ENCODE data around the gene PDCD1LG2.

PDCD1LG2 gene

DNA sequence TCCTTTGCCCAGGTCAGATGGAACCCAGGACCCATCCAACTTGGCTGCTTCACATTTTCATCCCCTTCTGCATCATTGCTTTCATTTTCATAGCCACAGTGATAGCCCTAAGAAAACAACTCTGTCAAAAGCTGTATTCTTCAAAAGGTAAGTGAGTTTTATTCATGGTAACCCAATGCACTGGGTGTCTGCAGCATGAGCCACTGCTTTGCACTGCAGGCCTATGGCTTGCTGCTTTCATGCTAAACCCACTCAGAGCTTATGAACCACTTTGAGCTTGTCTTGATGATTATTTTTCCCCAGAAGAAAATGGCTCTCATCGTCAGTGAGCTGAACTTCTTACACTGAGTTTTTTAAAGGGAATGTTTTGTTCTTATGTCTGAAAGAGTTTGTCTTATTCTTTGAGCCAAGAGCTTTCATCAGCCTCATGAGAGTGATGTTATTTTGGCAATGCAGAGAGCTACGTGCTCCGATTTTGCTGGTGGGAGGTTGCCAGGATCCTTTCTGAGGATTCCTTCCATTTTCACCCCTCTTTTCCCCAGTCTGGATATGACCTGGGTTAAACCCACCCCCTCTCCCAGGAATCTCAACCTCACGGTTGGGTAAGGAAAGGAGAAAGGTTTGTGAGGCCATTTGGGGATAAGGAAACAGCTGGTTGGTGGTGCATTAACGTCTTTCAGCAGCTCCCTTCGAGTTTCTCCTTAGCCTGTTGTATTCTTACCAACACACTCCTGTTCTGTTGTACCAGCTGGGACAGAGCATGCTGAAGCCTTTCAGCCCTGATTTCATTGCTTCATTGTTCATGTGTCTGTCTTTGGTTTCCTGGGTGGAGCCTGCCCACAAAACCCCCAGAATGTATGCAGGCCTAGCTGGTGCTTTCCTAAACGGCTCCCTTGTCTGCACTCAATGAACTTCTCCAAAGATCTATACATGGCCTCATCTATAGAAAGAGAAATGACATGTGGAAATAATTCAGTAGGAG lies 47.6 kb downstream of the PDCD1LG2 start:
- in situ Hi-C loops (cut with HindIII; ENCODE audit: low pct_ligation_motif_present, low pct_unique_long_range_greater_than_20kb, low sequenced_read_pairs): no loop called here

DNA sequence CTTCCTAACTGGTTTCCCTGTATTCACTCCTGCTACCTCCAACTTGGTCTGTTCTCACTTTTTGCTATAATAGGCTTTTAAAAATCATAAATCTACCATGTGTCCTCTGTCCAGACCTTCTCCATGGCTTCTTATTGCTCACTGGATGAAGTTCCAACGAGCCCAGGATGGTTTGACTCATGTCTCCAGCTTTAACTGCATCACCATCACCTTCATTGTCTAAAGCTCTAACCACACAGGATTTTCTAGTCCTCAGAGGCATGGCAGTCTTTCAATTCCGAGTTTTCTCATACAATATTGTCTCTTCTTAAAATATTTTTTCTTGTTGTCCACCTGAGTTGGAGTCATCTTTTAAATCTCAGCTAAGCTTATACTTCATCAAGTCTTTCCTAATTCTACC lies 49.3 kb downstream of the PDCD1LG2 start:
- in situ Hi-C loops (cut with HindIII; ENCODE audit: low pct_ligation_motif_present, low pct_unique_long_range_greater_than_20kb, low sequenced_read_pairs): no loop called here
- no peak for DNase-seq

More for the DNA sequence above, 47.6 kb downstream of the PDCD1LG2 start:
- DNase-seq: no peak

DNA sequence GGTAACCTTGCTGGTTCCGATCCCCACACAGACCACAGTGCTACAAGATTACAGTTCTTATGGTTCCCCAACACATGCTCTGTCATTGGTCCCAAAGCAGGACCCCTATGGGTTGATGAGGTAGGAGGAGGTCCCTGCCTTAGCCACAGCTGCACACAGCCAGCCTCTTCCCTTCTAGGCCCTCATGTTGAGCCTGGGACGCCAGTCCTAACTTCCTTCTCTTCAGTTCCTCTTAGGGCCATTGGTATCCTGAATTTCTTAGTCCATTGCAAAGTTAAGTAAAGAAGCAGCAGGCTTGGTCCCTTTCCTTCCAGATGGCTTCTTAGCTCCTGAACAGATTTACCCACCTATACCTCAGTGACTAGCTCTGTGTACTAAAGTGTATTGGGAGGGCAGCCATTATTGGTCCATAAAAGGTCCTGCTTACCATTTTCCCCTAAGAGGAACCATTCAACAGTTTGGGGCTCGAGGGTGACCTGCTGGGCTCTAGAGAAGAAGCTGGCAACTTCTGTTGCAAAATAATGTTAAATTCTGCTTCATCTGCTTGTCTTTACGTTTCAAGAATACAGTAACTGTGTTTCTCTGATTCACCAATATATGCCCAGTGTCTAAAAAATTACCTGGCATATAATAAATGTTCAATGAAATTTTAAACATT lies 50.2 kb downstream of the PDCD1LG2 start:
- no peak for DNase-seq
- in situ Hi-C loops (cut with HindIII; ENCODE audit: low pct_ligation_motif_present, low pct_unique_long_range_greater_than_20kb, low sequenced_read_pairs): no loop called here

DNA sequence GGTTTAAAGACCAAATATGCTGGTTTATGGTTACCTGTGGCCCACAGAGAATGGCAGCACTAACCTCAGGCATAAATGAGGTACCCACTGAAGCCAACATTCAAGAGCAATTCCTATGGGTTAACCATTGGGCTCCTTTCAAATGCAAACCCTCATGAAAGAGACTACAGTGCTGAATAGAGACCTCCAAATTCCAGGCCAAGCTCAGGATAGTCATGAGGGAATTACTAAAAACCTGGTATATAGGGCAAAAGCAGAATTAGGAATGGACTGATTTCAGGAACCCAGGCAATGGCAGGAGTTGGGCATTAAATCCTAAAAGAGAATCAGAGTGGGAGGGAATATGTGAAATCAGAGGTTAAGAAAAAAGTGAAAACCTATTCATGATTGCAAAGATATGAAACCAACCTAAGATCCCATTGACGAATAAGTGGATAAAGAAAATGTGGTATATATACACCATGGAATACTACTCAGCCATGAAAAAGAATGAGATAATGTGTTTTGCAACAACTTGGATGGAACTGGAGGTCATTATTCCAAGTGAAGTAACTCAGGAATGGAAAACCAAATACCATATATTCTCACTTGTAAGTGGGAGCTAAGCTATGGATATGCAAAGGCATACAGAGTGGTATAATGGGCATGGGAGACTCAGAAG lies 51.6 kb downstream of the PDCD1LG2 start:
- in situ Hi-C loops (cut with HindIII; ENCODE audit: low pct_ligation_motif_present, low pct_unique_long_range_greater_than_20kb, low sequenced_read_pairs): no loop called here
- DNase-seq: no peak

DNA sequence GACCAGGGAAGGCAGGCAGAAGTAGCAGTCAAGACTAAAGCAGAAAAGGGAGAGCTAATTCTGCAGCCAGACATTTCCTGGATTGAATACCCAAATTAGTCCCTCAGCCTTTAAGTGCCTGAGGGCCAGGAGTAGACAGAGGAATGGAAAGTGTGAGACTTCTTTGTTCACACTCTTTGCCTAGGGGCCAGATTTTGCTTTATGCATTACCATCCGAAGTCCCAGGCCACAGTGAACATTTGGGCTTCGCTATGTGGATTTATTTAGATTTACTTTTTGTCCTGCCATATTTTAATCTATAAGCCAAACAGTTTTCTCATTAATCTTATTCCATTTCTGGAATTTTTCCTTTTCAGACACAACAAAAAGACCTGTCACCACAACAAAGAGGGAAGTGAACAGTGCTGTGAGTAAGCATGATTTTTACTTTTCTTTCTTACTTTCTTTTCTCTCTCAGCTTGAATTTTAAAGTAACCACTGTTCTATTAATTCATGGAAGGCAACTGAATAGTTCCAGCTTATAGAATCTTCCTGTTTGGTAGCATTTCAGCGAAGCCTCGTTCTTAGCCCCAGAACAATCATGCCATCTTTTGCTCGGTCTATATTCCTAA lies 52.6 kb downstream of the PDCD1LG2 start:
- DNase-seq: no peak
- in situ Hi-C loops (cut with HindIII; ENCODE audit: low pct_ligation_motif_present, low pct_unique_long_range_greater_than_20kb, low sequenced_read_pairs): no loop called here

DNA sequence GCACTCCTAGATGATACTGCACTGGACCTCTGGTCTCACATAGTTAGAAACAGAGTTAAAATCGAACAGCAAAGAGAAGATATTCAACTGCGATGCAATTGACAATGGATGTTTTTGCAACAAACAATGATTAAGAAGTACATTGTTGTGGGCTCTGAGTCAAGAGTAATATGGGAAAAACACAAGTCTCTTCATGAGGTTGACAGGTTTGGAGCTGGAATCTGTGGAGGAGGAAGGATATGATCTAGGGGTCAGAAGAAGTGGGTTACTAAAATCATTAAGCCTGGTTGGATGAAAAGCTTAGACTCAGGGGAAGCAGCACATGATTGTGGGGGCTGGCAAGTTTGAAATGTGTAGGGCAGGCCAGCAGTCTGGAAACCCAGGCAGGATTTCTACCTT lies 53.1 kb downstream of the PDCD1LG2 start:
- in situ Hi-C loops (cut with HindIII; ENCODE audit: low pct_ligation_motif_present, low pct_unique_long_range_greater_than_20kb, low sequenced_read_pairs): no loop called here
- DNase-seq: no peak

DNA sequence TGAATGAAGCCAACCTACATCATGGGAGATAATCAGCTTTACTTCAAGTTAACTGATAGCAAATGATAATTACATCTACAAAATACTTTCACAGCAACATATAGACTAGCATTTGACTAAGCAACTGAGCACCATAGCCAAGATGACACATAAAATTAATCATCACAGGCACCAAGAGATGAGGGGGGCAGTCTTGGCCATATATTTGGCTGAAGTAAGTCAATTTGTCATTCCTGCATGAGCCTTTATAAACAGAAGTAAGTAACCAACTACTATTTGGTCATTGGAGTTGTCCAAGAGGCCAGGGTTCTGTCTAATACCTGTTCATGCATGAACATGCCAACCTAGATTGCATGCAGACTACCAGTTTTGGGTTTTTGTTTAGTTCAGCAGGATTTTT lies 53.6 kb downstream of the PDCD1LG2 start:
- in situ Hi-C loops (cut with HindIII; ENCODE audit: low pct_ligation_motif_present, low pct_unique_long_range_greater_than_20kb, low sequenced_read_pairs): no loop called here
- no peak for DNase-seq

DNA sequence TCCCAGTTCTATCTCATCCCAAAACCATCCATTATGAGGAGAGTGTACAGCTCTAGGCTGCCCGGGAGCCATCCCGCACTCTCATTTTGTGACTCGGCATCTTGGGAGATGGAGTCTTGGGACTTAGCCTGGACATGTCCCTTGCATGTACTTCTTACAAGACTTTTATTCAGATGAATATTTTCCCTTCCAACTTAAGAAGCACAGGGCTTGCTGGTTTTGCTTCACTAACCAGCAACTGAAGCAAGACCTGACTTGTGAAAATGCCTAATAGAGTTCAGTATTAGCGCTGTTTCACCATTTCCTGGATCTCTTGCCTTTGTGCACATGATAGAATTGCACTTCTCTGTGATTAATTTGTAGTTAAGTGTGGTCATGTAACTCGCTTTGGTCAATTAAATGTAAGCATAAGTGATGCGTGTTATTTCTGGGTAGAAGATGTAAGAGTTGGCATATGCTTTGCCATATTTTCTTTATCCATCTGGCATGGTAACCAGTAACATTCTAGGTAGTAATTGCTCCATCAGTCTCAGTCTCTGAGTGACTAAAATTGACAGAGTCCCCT lies 55.8 kb downstream of the PDCD1LG2 start:
- no peak for DNase-seq
- in situ Hi-C loops (cut with HindIII; ENCODE audit: low pct_ligation_motif_present, low pct_unique_long_range_greater_than_20kb, low sequenced_read_pairs): no loop called here

DNA sequence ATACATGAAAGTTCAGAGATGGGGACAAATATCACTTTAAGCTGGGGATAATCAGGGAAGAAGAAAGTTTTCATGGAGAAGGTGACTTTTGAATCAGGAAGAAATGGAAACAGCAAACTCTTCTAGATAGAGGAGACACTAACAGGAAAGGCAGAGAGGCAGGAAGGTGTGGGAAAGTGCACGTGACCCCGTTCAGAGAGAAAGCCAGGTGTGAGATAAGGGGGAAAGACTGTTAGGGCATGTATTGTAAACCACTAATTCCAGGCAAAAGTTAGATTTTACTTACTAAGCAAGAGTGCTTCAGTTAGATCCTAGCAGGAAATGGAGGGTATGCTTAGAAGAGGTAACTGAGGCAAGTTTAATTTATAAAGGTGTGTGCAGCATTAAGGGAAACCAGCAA lies 58.5 kb downstream of the PDCD1LG2 start:
- in situ Hi-C loops (cut with HindIII; ENCODE audit: low pct_ligation_motif_present, low pct_unique_long_range_greater_than_20kb, low sequenced_read_pairs): no loop called here
- no peak for DNase-seq

DNA sequence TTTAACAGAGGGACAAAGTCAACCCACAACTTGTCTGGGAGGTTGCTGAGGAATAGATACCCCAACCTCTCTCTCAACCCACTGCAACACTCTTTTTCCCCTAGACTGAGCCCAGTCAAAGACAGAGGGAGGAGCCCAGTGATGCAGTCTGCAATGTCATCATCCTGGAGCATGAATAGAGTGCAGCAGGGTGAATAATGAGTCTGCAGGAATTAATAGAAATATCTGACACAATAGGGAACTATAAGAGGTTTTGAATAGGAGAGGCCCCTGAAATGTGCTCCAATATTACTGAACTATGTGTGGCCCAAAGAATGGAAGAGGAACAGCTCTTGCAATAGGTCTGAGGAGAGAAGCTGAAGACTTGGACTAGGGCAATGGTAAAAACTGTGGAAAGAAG lies 59.1 kb downstream of the PDCD1LG2 start:
- DNase-seq: no peak
- in situ Hi-C loops (cut with HindIII; ENCODE audit: low pct_ligation_motif_present, low pct_unique_long_range_greater_than_20kb, low sequenced_read_pairs): no loop called here

DNA sequence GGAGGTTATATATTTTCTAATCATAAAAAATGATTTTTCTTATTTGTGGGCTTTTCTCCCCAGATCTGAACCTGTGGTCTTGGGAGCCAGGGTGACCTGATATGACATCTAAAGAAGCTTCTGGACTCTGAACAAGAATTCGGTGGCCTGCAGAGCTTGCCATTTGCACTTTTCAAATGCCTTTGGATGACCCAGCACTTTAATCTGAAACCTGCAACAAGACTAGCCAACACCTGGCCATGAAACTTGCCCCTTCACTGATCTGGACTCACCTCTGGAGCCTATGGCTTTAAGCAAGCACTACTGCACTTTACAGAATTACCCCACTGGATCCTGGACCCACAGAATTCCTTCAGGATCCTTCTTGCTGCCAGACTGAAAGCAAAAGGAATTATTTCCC lies 59.6 kb downstream of the PDCD1LG2 start:
- in situ Hi-C loops (cut with HindIII; ENCODE audit: low pct_ligation_motif_present, low pct_unique_long_range_greater_than_20kb, low sequenced_read_pairs): no loop called here
- no peak for DNase-seq

DNA sequence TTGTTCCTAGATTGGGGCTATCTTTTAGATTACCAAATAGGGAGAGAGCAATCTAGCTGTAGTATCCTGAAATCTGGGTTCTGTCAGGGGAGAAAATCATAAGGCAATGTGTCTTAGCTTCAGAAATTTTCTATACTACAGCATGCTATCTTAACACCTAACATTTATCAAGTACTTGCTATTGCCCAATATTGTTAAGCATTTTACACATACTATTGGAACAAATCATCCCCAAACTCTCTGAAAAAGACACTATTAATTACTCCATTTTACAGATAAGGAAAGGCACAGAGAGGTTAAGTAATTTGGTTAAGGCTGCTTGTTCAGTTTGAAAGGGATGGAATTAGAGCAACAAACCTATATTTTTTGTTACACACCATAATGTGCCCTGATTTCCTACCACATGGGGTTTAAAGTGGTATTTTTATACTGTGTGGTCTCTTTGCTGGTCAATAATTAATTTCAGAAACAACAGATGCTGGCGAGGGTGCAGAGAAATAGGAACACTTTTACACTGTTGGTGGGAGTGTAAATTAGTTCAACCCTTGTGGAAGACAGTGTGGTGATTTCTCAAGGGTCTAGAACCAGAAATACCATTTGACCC lies 61.4 kb downstream of the PDCD1LG2 start:
- in situ Hi-C loops (cut with HindIII; ENCODE audit: low pct_ligation_motif_present, low pct_unique_long_range_greater_than_20kb, low sequenced_read_pairs): no loop called here
- DNase-seq: no peak

DNA sequence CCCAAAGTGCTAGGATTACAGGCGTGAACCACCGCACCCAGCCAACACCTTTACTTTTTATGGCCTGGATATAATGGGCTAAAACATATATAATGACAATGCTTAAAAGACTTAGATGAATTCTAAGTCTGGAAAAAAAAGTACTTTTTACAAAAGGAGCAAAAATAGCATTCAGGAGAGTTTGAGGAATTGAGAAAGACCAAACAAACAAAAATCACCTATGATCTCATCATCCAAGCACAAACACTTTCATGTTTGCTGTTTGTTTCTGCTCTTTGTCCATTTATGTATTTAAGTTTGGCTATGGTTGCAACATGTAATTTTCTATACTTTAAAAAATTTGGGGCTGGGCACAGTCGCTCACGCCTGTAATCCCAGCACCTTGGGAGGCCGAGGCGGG lies 63.8 kb downstream of the PDCD1LG2 start:
- in situ Hi-C loops (cut with HindIII; ENCODE audit: low pct_ligation_motif_present, low pct_unique_long_range_greater_than_20kb, low sequenced_read_pairs): no loop called here
- no peak for DNase-seq

DNA sequence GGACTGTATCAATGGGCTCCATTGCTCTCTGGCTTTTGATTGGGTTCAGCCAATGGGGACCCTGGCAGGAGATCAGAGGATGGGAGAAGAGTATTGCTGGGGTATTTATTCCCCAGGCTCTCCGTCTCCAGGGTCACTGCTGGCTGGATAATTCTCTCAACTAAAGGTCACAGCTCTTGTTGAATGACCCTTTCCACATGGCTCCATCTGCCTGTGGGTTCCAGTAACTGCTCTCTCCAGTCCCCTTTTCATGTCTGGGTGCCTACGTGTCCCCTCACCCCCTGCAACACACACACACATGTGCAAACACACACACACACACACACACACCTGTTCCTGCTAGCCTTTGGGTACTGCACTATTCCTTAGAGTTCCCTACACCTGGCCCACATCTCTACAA lies 64.7 kb downstream of the PDCD1LG2 start:
- in situ Hi-C loops (cut with HindIII; ENCODE audit: low pct_ligation_motif_present, low pct_unique_long_range_greater_than_20kb, low sequenced_read_pairs): no loop called here
- peak; percentile 9 for DNase-seq

DNA sequence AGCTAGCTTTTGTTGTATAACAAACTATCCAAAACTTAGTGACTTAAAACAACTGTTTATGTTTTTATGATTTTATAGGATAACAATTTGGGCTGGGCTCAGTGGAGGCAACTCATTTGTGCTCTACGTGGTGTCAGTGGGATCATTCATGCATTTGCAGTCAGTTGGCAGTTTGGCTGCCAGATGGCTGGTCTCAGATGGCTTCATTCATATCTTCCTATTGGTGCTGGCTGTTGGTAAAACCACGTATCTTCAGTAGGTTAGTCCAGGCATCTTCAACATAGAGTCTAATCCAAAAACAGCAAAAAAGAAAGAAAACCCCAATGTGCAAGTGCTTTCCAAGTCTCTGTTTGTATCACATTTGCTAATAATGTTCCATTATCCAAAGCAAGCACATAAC lies 66.9 kb downstream of the PDCD1LG2 start:
- no peak for DNase-seq
- in situ Hi-C loops (cut with HindIII; ENCODE audit: low pct_ligation_motif_present, low pct_unique_long_range_greater_than_20kb, low sequenced_read_pairs): no loop called here

DNA sequence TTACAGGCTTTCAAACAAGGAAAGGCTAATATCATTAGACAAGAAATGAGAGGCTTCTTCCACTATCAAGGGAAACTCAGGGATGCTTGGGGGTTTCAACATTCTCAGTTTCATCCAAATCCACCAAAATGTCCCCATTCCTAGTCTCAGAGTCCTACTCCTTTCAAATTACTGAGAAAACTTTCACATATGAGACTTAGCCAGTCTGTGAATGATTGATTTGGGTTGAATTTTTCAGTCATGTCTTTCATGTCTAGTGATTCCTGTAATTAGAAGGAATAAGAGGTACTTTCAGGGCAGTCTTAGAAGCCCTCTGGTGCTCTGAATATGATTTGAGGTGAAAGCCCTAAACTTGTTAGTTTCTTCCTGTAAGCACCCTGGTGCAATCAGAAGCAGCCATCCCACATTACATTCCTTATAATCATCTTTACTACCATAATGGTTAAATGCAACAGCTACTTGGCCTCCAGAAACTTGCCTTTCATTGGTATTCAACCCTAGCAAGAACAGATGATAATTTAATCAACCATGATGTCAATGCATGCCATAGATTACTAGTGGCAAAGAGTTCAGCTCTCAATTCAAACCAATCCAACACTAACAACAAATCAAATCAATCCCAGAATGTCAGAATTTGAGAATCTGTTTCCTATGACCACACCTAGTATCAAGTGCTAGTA lies 67.8 kb downstream of the PDCD1LG2 start:
- in situ Hi-C loops (cut with HindIII; ENCODE audit: low pct_ligation_motif_present, low pct_unique_long_range_greater_than_20kb, low sequenced_read_pairs): no loop called here
- no peak for DNase-seq

DNA sequence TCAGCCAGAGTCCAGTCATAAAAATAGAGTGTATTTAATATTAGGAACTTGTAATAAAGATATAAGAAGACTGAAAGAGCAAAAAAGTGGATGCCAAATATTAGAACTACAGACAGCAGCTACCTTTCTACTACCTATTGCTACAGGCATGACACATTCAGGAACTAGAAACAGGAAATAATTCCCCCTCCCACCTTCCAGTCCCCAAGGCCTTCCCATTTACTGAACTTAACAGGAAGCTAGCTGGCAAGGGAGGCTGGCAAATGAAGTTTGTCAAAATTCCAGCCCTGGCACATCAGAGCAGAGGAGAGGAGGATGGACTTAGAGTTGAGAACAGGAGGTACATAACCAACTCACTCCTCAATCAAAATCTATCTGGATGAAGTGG lies 68.4 kb downstream of the PDCD1LG2 start:
- in situ Hi-C loops (cut with HindIII; ENCODE audit: low pct_ligation_motif_present, low pct_unique_long_range_greater_than_20kb, low sequenced_read_pairs): no loop called here
- no peak for DNase-seq

DNA sequence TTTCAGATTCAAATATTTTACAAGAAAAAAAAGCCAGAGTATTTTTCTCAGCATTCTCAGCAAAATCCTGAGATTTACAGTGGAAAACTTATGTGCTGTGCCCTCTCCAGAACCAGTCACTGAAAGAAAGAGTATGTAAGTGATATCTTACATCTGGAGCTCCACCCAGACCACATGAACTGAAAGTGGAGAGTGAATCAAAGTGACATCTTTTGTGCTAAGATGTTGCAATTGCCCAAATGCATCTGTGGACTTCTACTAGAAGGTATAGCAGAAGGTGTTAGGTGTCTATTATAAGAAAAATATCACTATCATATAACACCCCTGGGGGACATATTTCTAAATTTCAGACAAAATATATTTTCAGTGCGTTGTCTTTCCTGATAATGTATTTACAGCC lies 69.5 kb downstream of the PDCD1LG2 start:
- DNase-seq: no peak
- in situ Hi-C loops (cut with HindIII; ENCODE audit: low pct_ligation_motif_present, low pct_unique_long_range_greater_than_20kb, low sequenced_read_pairs): no loop called here

Measured in ACHN (cell line).